NB4 (cell line): ENCODE data around the gene KL.

ENCODE experiments used
- CTCF ChIP-seq: IDR thresholded peaks from one replicate; pipeline ENCODE4 v1.5.1; 2012; ENCODE audit warnings: low read depth, low read length
- POLR2A ChIP-seq: IDR thresholded peaks from 2 replicates; pipeline ENCODE4 v1.6.1; 2011; ENCODE audit warnings: mild to moderate bottlenecking; ENCODE audit not compliant: insufficient read length; ENCODE audit errors: extremely low read depth
- TF ChIP-seq, protein P1 (sequence below): IDR thresholded peaks from 2 replicates; pipeline ENCODE4 v1.6.1; 2011; ENCODE audit warnings: low read depth, low read length

GRCh38 chr13:33015791-33016323, 366 bp upstream of the KL start:
- TF ChIP-seq CTCF (no peak), POLR2A (no peak)
- TF ChIP-seq, protein P1, sequence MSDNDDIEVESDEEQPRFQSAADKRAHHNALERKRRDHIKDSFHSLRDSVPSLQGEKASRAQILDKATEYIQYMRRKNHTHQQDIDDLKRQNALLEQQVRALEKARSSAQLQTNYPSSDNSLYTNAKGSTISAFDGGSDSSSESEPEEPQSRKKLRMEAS = no peak
